Dermis lymphatic vessel endothelial cell (primary cell): ENCODE measurements around the gene SPTBN5. TPM values are rescaled to one million over a fixed set of nuclear protein-coding genes. Genes with fewer than 3 reads are reported as not detected.

Experiments used
- total RNA-seq: library from RNA; depleted of rRNA; stranded (reverse); fragments of >200 nt; gene quantifications from 2 replicates; pipeline ENCODE4 v1.2.1, GENCODE V29; 2014

The SPTBN5 gene
- total RNA-seq, result 0.76 and 1.0 TPM in 2 replicates

GRCh38 chr15:41893422-41894250 is at the start of gene SPTBN5:
TSS of gene SPTBN5 (minus strand) at chr15:41894053. CDS start at chr15:41893497, 556 bp downstream.

GRCh38 chr15:41838400-41838897 is 55.4 kb downstream of the SPTBN5 start, which contains the start of gene PLA2G4B:
TSS of gene PLA2G4B (plus strand) at chr15:41838847. CDS start at chr15:41838914, 67 bp downstream.

GRCh38 chr15:41827880-41828806 is 65.7 kb downstream of the SPTBN5 start, which contains the start of gene JMJD7:
TSS of gene JMJD7 (plus strand) at chr15:41828092. CDS start at chr15:41828125, 33 bp downstream.

Other genes starting within 250 kb of the SPTBN5 start
- 26.7 and 36.9 TPM in 2 replicates for gene MGA, start 233.6 kb downstream of the SPTBN5 start, total RNA-seq
- gene MAPKBP1, start 119.6 kb downstream of the SPTBN5 start, total RNA-seq, result 6.3 and 9.2 TPM in 2 replicates
- gene JMJD7, start 66.0 kb downstream of the SPTBN5 start, total RNA-seq, result 3.1 and 3.3 TPM in 2 replicates
- gene PLA2G4B, start 55.2 kb downstream of the SPTBN5 start, total RNA-seq, result 0.33 and 1.8 TPM in 2 replicates
- 31.1 and 33.7 TPM in 2 replicates for gene EHD4, start 78.5 kb upstream of the SPTBN5 start, total RNA-seq
- gene PLA2G4E, start 127.0 kb upstream of the SPTBN5 start, total RNA-seq, result not detected in 2 replicates
- not detected in 2 replicates for gene PLA2G4D, start 200.5 kb upstream of the SPTBN5 start, total RNA-seq